K562 (cell line): ENCODE measurements around the gene SLC9A7. TPM values are rescaled to one million over a fixed set of nuclear protein-coding genes. Genes with fewer than 3 reads are reported as not detected.

ENCODE experiments used
- ATAC-seq: fragments of 200-7000 bp; cut with Tn5 transposase; 3 replicates; pipeline ENCODE4 v1.9.1; 2020; ENCODE audit warnings: moderate library complexity
- BruUV-seq: library from RNA; stranded (reverse); fragments of 400-500 nt; replicated peaks from 2 replicates; lab custom pipeline; 2021; lab: Mats Ljungman, UMichigan
- CTCF ChIA-PET: fragments of 300-600 bp; formaldehyde crosslinking; extraction: SDS; loops from one replicate; lab custom pipeline; 2021; ENCODE audit warnings: low intra/inter-chr PET ratio; lab: Yijun Ruan, JAX
- POLR2A ChIA-PET: fragments of 300-600, 350-650 bp; sonication (Branson Sonifier 250); formaldehyde crosslinking; extraction: SDS; loops from one replicate; lab custom pipeline; 2021; ENCODE audit warnings: antibody characterized with exemption, inconsistent platforms; lab: Yijun Ruan, JAX
- DNase-seq, 4 experiments: peaks; one replicate each; pipeline versions ENCODE4 v3.0.0 to v3.0.0-alpha.2; 2011 to 2018; ENCODE audit warnings: low spot score in 3 of 4, mixed read lengths in 3 of 4; ENCODE audit errors: extremely low read depth in 1 of 4
- FAIRE-seq: peaks from 2 replicates; lab custom pipeline; 2011; peaks lifted over from hg19 to GRCh38; lab: Jason Lieb, UNC
- H2AFZ ChIP-seq: 2 replicates; pipeline ENCODE4 v1.6.0; 2011; ENCODE audit warnings: low read depth, low read length, control low read depth, inconsistent platforms
- H3K27ac ChIP-seq: fragments of 200-600 bp; 3 replicates; pipeline ENCODE4 v1.8.0; 2011; ENCODE audit warnings: low read depth, mild to moderate bottlenecking, control low read depth, inconsistent platforms, low read length, moderate library complexity, mixed read lengths; ENCODE audit errors: extremely low read depth
- H3K27me3 ChIP-seq, 2 experiments: fragments of 300-600 bp in 1 of 2; 2 replicates in 1 of 2; 3 replicates in 1 of 2; pipeline versions ENCODE4 v1.6.0 to v1.8.0; 2011; ENCODE audit warnings: inconsistent platforms in 2 of 2, low read length in 2 of 2, mild to moderate bottlenecking in 1 of 2, mixed read lengths in 1 of 2, moderate library complexity in 1 of 2; ENCODE audit not compliant: control insufficient read depth in 2 of 2, insufficient read depth in 2 of 2
- H3K36me3 ChIP-seq: fragments of 300-600 bp; 3 replicates; pipeline ENCODE4 v1.8.0; 2011; ENCODE audit warnings: mild to moderate bottlenecking, low read length, inconsistent platforms; ENCODE audit not compliant: control insufficient read depth, insufficient read depth
- H3K4me1 ChIP-seq, 2 experiments: fragments of 200-600 bp in 1 of 2; replicated peaks in 1 of 2; 2 replicates in 1 of 2; 3 replicates in 1 of 2; pipeline versions ENCODE4 v1.5.1 to v1.8.0; 2011; ENCODE audit warnings: inconsistent platforms in 2 of 2, low read length in 2 of 2, mild to moderate bottlenecking in 1 of 2, mixed read lengths in 1 of 2, moderate library complexity in 1 of 2; ENCODE audit not compliant: control insufficient read depth in 2 of 2, insufficient read depth in 2 of 2
- H3K4me2 ChIP-seq: 2 replicates; pipeline ENCODE4 v1.6.1; 2011; ENCODE audit warnings: low read length, control low read depth, inconsistent platforms, mixed read lengths; ENCODE audit not compliant: insufficient read depth
- H3K4me3 ChIP-seq: fragments of 200-600 bp; sonication (generic), shearing (Covaris generic); 2 replicates; pipeline ENCODE4 v1.5.1; 2016; ENCODE audit warnings: control low read depth, inconsistent platforms
- H3K79me2 ChIP-seq: fragments of 200-600 bp; 3 replicates; pipeline ENCODE4 v1.8.0; 2011; ENCODE audit warnings: low read length, inconsistent platforms; ENCODE audit not compliant: control insufficient read depth, insufficient read depth
- H3K9ac ChIP-seq, 2 experiments: 2 replicates each; pipeline versions ENCODE4 v1.6.0 to v1.6.1; 2011; ENCODE audit warnings: low read depth in 2 of 2, low read length in 2 of 2, control low read depth in 1 of 2, inconsistent platforms in 1 of 2, mild to moderate bottlenecking in 1 of 2, mixed read lengths in 1 of 2; ENCODE audit not compliant: insufficient read depth in 1 of 2
- H3K9me1 ChIP-seq: one replicate; pipeline ENCODE4 v1.6.0; 2011; ENCODE audit warnings: inconsistent platforms, mild to moderate bottlenecking, low read length, moderate library complexity; ENCODE audit not compliant: control insufficient read depth, insufficient read depth
- H3K9me3 ChIP-seq: replicated peaks from 2 replicates; pipeline ENCODE4 v1.5.1; 2011; ENCODE audit warnings: low read depth, low read length, inconsistent platforms; ENCODE audit not compliant: control insufficient read depth, insufficient read depth
- H4K20me1 ChIP-seq: replicated peaks from 2 replicates; pipeline ENCODE4 v1.6.1; 2011; ENCODE audit warnings: low read length, inconsistent platforms, mixed read lengths; ENCODE audit not compliant: control insufficient read depth, insufficient read depth
- ARID1B ChIP-seq: fragments of 450-650 bp; IDR thresholded peaks from 2 replicates; pipeline ENCODE4 v1.6.1; 2016; ENCODE audit warnings: antibody characterized with exemption, mild to moderate bottlenecking, inconsistent platforms
- CBFA2T3 ChIP-seq: fragments of 450-650 bp; IDR thresholded peaks from 2 replicates; pipeline ENCODE4 v1.6.1; 2017
- CHD4 ChIP-seq: fragments of 200-600 bp; sonication (generic); IDR thresholded peaks from 3 replicates; pipeline ENCODE4 v1.6.1; 2012; ENCODE audit warnings: low read depth, mild to moderate bottlenecking, mixed read lengths, low read length, inconsistent platforms; ENCODE audit not compliant: insufficient read depth, insufficient replicate concordance, poor library complexity, severe bottlenecking
- ETV6 ChIP-seq, 3 experiments: fragments of 150-350 bp in 1 of 3; sonication (generic) in 1 of 3; formaldehyde crosslinking in 1 of 3; IDR thresholded peaks; 2 replicates each; pipeline versions ENCODE4 v1.6.1 to v1.8.0; 2014 to 2022; ENCODE audit warnings: borderline replicate concordance in 2 of 3, low read depth in 2 of 3, antibody characterized with exemption in 1 of 3, low read length in 1 of 3, mild to moderate bottlenecking in 1 of 3, missing genetic modification reagents in 1 of 3
- LARP7 ChIP-seq: fragments of 450-650 bp; IDR thresholded peaks from 2 replicates; pipeline ENCODE4 v1.6.1; 2016
- NCOR1 ChIP-seq: fragments of 450-650 bp; IDR thresholded peaks from 2 replicates; pipeline ENCODE4 v1.6.1; 2016; ENCODE audit warnings: mild to moderate bottlenecking, moderate library complexity
- PHB2 ChIP-seq: fragments of 450-650 bp; IDR thresholded peaks from 2 replicates; pipeline ENCODE4 v1.6.1; 2017; ENCODE audit warnings: low read depth
- RAD21 ChIP-seq, 2 experiments: fragments of 250-450 bp in 1 of 2; fragments of 450-650 bp in 1 of 2; sonication (Bioruptor Pico) in 1 of 2; formaldehyde crosslinking in 1 of 2; IDR thresholded peaks in 1 of 2; conservative IDR thresholded peaks in 1 of 2; 2 replicates each; pipeline versions ENCODE4 v1.4.0 to v1.8.0; 2020 to 2022; ENCODE audit warnings: mild to moderate bottlenecking in 2 of 2, moderate library complexity in 1 of 2
- RBM17 ChIP-seq: fragments of 200-400 bp; formaldehyde crosslinking; IDR thresholded peaks from 2 replicates; pipeline ENCODE4 v1.6.1; 2017; ENCODE audit warnings: low read depth, mild to moderate bottlenecking, low read length, borderline replicate concordance
- RBM34 ChIP-seq: fragments of 200-400 bp; formaldehyde crosslinking; IDR thresholded peaks from 2 replicates; pipeline ENCODE4 v1.6.1; 2018; ENCODE audit warnings: low read length, borderline replicate concordance; ENCODE audit not compliant: insufficient read depth
- RNF2 ChIP-seq: sonication (generic); IDR thresholded peaks from 2 replicates; pipeline ENCODE4 v1.6.1; 2016
- TEAD4 ChIP-seq, 2 experiments: sonication (generic) in 1 of 2; formaldehyde crosslinking in 1 of 2; IDR thresholded peaks; 2 replicates each; pipeline versions ENCODE4 v1.6.1 to v1.8.0; 2012 to 2022; ENCODE audit warnings: borderline replicate concordance in 1 of 2, inconsistent platforms in 1 of 2, low read length in 1 of 2, mild to moderate bottlenecking in 1 of 2, missing genetic modification reagents in 1 of 2
- ZNF778 ChIP-seq: fragments of 450-650 bp; formaldehyde crosslinking; IDR thresholded peaks from 2 replicates; pipeline ENCODE4 v1.4.0; 2020; ENCODE audit warnings: mild to moderate bottlenecking, moderate library complexity
- WGBS: fragments of 100-300 bp; shearing (Covaris generic); methylation state at CpG from one replicate; pipeline ENCODE4 v1.1.6; 2016; ENCODE audit warnings: low coverage, mixed read lengths; ENCODE audit not compliant: insufficient coverage; ENCODE audit errors: missing lambda C conversion rate; 5-methylcytosine and 5-hydroxymethylcytosine counted together
- in situ Hi-C: fragments of 300-500 bp; cut with MboI; formaldehyde crosslinking; loops from 4 replicates; pipeline ENCODE4 v1.15.0; 2018; ENCODE audit warnings: inconsistent platforms, mixed read lengths
- intact Hi-C: fragments of 100-400 bp; cut with micrococcal nuclease; formaldehyde crosslinking; loops from 2 replicates; pipeline ENCODE4 v1.14.2; 2022
- polyA plus RNA-seq, 8 experiments: library from polyadenylated mRNA; depleted of rRNA in 4 of 8; stranded (reverse) in 5 of 8; unstranded in 3 of 8; fragments of >200 nt; fragmentation: Nextera tagmentation in 2 of 8; fragmentation: Illumina TruSeq in 1 of 8; extraction: Ambion mirVana in 2 of 8; extraction: Trizol in 1 of 8; gene quantifications; 2 replicates each; pipeline versions ENCODE4 v1.2.1 to v1.2.3, GENCODE V29; 2011 to 2014; ENCODE audit warnings: inconsistent platforms in 1 of 8, missing spikeins in 1 of 8
- total RNA-seq, 7 experiments: library from RNA; depleted of rRNA in 6 of 7; stranded (reverse); fragments of >200 nt in 6 of 7; fragmentation: Illumina TruSeq in 2 of 7; extraction: Trizol in 2 of 7; gene quantifications; 2 replicates each; pipeline versions ENCODE4 v1.2.1 to v1.2.3, GENCODE V29; 2011 to 2021; ENCODE audit warnings: low replicate concordance in 1 of 7

Gene SLC9A7
- total and polyA plus RNA-seq, 9 of the 15 experiments (the other 6 are each of a cell fraction or from before 2014, with no cell fraction given): 0.04 to 0.13 (median 0.09) TPM; not detected in 5

DNA sequence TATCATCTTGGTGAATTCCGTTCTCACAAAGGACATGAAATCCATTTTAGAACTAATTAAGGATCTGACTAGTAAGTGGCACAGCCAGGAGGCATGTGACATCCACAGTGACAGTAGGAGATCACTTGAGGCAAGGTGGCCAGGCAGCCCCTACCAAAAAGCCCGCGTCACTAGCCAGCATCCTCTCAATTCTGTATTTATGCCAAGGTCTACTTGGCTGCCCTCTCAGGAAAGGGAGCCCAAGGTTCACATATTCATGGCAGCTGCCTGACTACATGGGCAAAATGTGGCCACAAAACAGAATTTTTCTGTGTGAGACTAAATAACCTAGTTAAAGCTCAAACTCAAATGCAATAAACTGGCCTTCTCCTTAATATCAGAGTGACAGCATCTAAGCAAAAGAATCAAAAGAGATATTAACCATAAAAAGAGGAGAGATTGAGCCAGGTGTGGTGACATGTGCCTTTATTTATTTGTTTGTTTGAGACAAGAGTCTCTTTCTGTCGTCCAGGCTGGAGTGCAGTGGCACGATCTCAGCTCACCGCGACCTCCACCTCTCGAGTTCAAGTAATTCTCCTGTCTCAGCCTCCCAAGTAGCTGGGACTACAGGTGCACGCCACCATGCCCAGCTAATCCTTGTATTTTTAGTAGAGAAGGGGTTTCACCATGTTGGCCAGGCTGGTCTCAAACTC lies 51.5 kb downstream of the SLC9A7 start (continued):
- TF ChIP-seq RBM34 (no peak), PHB2 (no peak), CHD4 (no peak), NCOR1 (no peak), RAD21 (CRISPR knock-in tag; conservative IDR thresholded peaks at IDR 0.05 in 1 of 2, IDR thresholded peaks at IDR 0.05 in 1 of 2) (no peak), RNF2 (no peak), ETV6 (IDR thresholded peaks at IDR 0.05; ENCODE audit: borderline replicate concordance in 1 of 2, low read depth in 2 of 2, low read length in 1 of 2) (no peak), ETV6 (CRISPR knock-in tag; IDR thresholded peaks at IDR 0.05; ENCODE audit: borderline replicate concordance) (no peak), RBM17 (no peak), ZNF778 (no peak)
- TF ChIP-seq, all 486 proteins: peak for 0

DNA sequence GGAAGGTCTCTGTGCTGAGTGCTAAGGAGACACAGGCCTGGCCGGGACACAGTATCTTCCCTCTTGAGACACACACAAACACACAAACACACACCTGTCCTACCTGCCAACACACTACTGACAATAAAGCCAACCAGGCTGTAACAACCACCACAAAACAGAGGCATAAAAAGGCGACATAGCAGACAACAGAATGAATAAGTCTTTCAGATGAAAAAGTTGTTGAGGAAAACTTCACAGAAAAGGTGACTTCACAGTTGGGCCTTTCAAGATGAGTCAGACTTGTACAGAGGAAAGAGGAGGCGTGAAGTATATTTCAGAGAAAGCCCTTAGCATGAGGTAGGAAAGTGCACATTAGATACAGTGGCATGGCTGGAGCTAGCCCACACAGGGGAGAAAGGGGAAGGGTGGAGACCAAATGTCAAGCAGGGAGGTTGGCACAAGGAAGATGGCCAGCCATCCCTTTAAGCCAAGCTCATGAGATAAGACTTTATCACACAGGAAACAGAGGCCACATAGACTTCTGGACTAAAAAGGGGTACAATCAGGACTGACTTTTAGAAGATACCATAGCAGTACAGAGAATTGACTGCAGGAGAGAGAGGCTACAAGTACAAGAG lies 54.0 kb downstream of the SLC9A7 start:
- Histone ChIP-seq H2AFZ (no peak overlapping the region), H3K9ac (no peak overlapping the region), H4K20me1 (no peaks in the 10 kb centered on the region), H3K9me1 (no peaks in the 10 kb centered on the region), H3K4me3 (no peak overlapping the region), H3K27me3 (no peaks in the 10 kb centered on the region; a peak in 1 of 5 replicates), H3K9me3 (no peaks in the 10 kb centered on the region), H3K27ac (no peak overlapping the region), H3K79me2 (no peaks in the 10 kb centered on the region), H3K4me1 (no peaks in the 10 kb centered on the region), H3K4me2 (no peak overlapping the region), H3K36me3 (no peaks in the 10 kb centered on the region)
- ATAC-seq (no peak), FAIRE-seq (peak; percentile 26), DNase-seq (peak in 1 of 4 experiments; percentile 9)
- no TSS peak for BruUV-seq
- CTCF ChIA-PET: no interaction called here
- TF ChIP-seq CBFA2T3: peak; percentile 57
- TF ChIP-seq ARID1B: peak; percentile 21; the same call in 1 of the 2 replicates
- no peak for TF ChIP-seq LARP7
- TF ChIP-seq TEAD4 (IDR thresholded peaks at IDR 0.05; ENCODE audit: low read length): peak; percentile 35; the same call in 1 of the 2 replicates
- no peak for TF ChIP-seq TEAD4 (CRISPR knock-in tag; IDR thresholded peaks at IDR 0.05; ENCODE audit: borderline replicate concordance)
- WGBS: 0% methylated on average over 3 of the region's 3 CpGs
- POLR2A ChIA-PET: interaction anchor here (0.7 kb wide), 1 partner anchor 17 kb away, joined by 3 read pairs; no protein-coding TSS in a partner anchor
- intact Hi-C loops (no loop called here), in situ Hi-C loops (no loop called here)
